Measurements from ENCODE around the gene POU4F1. TPM values are rescaled to one million over a fixed set of nuclear protein-coding genes. Genes with fewer than 3 reads are reported as not detected.

POU4F1 gene
- total RNA-seq, 1 donor from 2014 or later, result 3.2 TPM

DNA sequence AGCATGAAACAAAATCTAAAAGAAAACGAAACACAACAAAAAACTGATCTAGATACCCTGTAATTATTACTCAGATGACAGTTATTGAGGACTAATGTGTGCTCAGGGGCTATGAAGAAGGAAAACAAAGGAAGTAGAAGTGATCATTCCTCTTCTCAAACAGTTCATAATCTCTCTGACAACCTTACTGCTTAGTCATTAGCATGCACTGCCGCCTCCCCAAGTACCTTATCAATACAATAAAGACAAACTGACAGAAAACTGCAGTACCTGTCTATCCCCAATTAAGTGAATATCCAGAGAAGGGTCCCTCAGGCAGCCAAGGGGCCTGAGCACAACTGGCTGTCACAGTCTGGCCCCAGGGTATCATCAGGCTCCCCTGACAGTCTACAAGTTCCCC lies 22.0 kb upstream of the POU4F1 start:
- DNase-seq (ENCODE audit: low spot score), result no peak
- Mint-ChIP-seq H3K9me3 (ENCODE audit: unreplicated experiment) (no peaks in the 10 kb centered on the region), H3K36me3 (ENCODE audit: low read depth, unreplicated experiment) (peaks cover 5% of the 10 kb centered on the region), H3K4me1 (ENCODE audit: unreplicated experiment) (peaks cover 12% of the 10 kb centered on the region), H3K27me3 (ENCODE audit: unreplicated experiment) (no peaks in the 10 kb centered on the region), H3K4me3 (ENCODE audit: unreplicated experiment) (no peak overlapping the region), H3K27ac (ENCODE audit: unreplicated experiment) (no peak overlapping the region)
- TF ChIP-seq, protein P1, sequence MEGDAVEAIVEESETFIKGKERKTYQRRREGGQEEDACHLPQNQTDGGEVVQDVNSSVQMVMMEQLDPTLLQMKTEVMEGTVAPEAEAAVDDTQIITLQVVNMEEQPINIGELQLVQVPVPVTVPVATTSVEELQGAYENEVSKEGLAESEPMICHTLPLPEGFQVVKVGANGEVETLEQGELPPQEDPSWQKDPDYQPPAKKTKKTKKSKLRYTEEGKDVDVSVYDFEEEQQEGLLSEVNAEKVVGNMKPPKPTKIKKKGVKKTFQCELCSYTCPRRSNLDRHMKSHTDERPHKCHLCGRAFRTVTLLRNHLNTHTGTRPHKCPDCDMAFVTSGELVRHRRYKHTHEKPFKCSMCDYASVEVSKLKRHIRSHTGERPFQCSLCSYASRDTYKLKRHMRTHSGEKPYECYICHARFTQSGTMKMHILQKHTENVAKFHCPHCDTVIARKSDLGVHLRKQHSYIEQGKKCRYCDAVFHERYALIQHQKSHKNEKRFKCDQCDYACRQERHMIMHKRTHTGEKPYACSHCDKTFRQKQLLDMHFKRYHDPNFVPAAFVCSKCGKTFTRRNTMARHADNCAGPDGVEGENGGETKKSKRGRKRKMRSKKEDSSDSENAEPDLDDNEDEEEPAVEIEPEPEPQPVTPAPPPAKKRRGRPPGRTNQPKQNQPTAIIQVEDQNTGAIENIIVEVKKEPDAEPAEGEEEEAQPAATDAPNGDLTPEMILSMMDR (IDR thresholded peaks at IDR 0.05; ENCODE audit: unreplicated experiment), result no peak

DNA sequence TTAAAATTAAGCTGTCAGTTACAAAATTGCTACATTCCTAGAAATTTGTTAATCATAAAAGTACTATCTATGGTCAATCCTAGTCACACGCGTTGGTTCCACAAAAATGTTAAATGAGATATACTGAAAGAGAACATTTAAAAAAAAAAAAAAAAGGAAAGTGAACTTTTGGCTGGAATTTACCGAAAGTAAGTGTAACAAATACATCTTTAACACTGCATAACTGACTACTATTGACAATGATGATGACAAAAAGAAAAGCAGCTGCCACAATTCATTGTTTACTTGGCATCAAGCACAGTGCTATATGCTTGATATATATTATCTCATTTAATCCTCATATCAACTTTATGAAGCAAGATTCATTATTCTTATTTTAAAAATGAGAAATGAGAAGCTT lies 19.8 kb upstream of the POU4F1 start:
- no peak overlapping the region for H3K4me3 Mint-ChIP-seq (ENCODE audit: unreplicated experiment)
- TF ChIP-seq, protein P1 (IDR thresholded peaks at IDR 0.05; ENCODE audit: unreplicated experiment), result no peak
- peaks cover 5% of the 10 kb centered on the region for H3K36me3 Mint-ChIP-seq (ENCODE audit: low read depth, unreplicated experiment)
- no peak for DNase-seq (ENCODE audit: low spot score)
- no peaks in the 10 kb centered on the region for H3K9me3 Mint-ChIP-seq (ENCODE audit: unreplicated experiment)
- H3K27me3 Mint-ChIP-seq (ENCODE audit: unreplicated experiment), result peaks cover 2% of the 10 kb centered on the region
- peaks cover 12% of the 10 kb centered on the region for H3K4me1 Mint-ChIP-seq (ENCODE audit: unreplicated experiment)
- H3K27ac Mint-ChIP-seq (ENCODE audit: unreplicated experiment), result no peak overlapping the region

DNA sequence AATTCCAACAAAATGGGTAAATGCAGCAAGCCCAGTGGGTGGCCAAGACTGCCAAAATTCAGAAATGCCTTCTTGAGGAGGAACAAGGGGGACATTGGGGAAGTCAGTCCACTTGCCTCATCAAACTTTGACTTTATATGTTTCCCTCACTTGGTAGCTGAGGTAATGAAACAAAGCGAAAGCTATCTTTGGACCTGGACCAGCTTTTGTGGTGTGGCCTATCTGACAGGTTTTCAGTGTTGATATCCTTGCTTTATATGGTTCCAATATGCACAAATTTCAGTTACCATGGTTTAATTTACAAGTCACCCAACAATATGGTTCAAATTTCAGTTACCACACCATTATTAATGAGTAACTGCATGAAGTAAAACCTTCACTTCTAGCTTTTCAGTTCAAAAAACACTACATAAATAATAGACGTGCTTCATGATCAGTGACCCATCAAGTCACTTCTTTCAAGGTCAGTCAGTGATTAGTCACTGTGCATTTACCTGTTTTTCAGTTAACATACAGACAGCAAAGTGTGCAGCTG lies 17.7 kb upstream of the POU4F1 start:
- Mint-ChIP-seq H3K9me3 (ENCODE audit: unreplicated experiment) (no peaks in the 10 kb centered on the region), H3K4me1 (ENCODE audit: unreplicated experiment) (peaks cover 8% of the 10 kb centered on the region), H3K27ac (ENCODE audit: unreplicated experiment) (no peak overlapping the region), H3K27me3 (ENCODE audit: unreplicated experiment) (peaks cover 2% of the 10 kb centered on the region), H3K4me3 (ENCODE audit: unreplicated experiment) (no peak overlapping the region), H3K36me3 (ENCODE audit: low read depth, unreplicated experiment) (peaks cover 10% of the 10 kb centered on the region)
- TF ChIP-seq, protein P1 (IDR thresholded peaks at IDR 0.05; ENCODE audit: unreplicated experiment), result no peak
- DNase-seq (ENCODE audit: low spot score), result no peak

DNA sequence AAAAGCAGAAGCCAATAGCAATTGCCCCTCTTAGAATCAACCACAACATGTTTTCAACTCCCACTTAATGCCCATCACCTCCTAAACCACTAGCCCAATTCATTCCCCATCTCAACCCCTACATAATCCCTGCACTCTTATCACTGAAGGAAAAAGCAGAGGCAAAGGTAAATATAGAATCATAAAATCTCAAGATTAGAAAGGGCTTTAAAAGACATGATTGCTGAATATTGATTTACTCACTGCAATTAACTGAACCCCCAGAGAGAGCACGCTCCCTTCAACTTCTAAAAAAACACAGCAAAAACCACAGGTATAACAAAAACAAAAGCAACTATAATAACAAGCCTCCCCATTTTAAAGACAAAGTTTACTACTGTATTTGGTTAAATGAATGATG lies 15.1 kb upstream of the POU4F1 start:
- DNase-seq (ENCODE audit: low spot score), result no peak
- Mint-ChIP-seq H3K36me3 (ENCODE audit: low read depth, unreplicated experiment) (peaks cover 21% of the 10 kb centered on the region), H3K4me3 (ENCODE audit: unreplicated experiment) (no peak overlapping the region), H3K9me3 (ENCODE audit: unreplicated experiment) (no peaks in the 10 kb centered on the region), H3K4me1 (ENCODE audit: unreplicated experiment) (no peaks in the 10 kb centered on the region), H3K27me3 (ENCODE audit: unreplicated experiment) (peaks cover 4% of the 10 kb centered on the region), H3K27ac (ENCODE audit: unreplicated experiment) (no peak overlapping the region)
- TF ChIP-seq, protein P1 (IDR thresholded peaks at IDR 0.05; ENCODE audit: unreplicated experiment), result no peak

DNA sequence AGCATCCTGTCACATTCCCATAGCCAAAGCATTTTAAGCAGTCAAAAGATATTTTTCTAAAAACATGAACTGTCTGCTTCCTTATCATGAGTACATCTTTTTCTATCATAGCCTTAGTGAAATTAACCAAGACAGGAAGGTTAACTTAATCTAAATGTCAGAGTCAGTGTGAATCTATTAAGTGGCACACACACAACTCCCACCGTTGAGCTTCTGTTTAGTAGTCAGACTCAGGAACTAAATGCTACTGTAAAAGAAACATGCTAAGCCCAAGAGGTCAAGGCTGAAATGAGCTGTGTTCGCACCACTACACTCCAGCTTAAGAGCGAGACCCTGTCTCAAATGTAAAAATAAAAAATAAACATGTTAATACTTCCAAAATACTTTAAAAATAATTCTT lies 7.7 kb upstream of the POU4F1 start:
- H3K27ac Mint-ChIP-seq (ENCODE audit: unreplicated experiment), result no peak overlapping the region
- no peak for DNase-seq (ENCODE audit: low spot score)
- H3K27me3 Mint-ChIP-seq (ENCODE audit: unreplicated experiment), result peaks cover 21% of the 10 kb centered on the region
- H3K9me3 Mint-ChIP-seq (ENCODE audit: unreplicated experiment), result no peaks in the 10 kb centered on the region
- TF ChIP-seq, protein P1 (IDR thresholded peaks at IDR 0.05; ENCODE audit: unreplicated experiment), result no peak
- peaks cover 11% of the 10 kb centered on the region for H3K36me3 Mint-ChIP-seq (ENCODE audit: low read depth, unreplicated experiment)
- H3K4me3 Mint-ChIP-seq (ENCODE audit: unreplicated experiment), result no peak overlapping the region
- peaks cover 22% of the 10 kb centered on the region for H3K4me1 Mint-ChIP-seq (ENCODE audit: unreplicated experiment)
